NT2/D1 (cell line): ENCODE data around the gene PSMA7.

ENCODE experiments used
- YY1 ChIP-seq: IDR thresholded peaks from 2 replicates; pipeline ENCODE4 v1.6.1; 2011; ENCODE audit not compliant: insufficient read length, insufficient read depth
- ZNF274 ChIP-seq: IDR thresholded peaks from 2 replicates; pipeline ENCODE4 v1.6.1; 2011; ENCODE audit warnings: mild to moderate bottlenecking, low read depth, low read length

DNA sequence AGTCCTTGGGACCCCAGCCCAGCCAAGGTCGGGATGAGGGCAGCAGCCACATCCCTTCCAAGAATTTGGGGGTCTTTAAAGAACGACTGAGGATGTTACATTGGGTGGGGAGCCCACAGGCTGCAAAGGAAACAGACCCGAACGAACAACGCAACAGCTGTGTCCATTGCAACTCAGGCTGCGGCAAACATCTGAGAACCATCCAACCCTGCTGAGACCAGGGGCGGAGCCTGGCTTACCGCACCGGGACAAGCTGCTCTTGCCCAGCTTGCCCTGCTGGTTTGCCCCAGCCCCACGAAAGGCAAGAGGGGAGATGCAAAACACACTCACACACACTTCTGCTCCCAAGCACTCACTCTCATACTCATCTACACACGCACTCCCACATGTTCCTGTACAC is 56.0 kb downstream of the PSMA7 start:
- TF ChIP-seq ZNF274 (no peak), YY1 (no peak)
